Small intestine (tissue), 7 donors: ENCODE measurements around the gene ATF6. TPM values are rescaled to one million over a fixed set of nuclear protein-coding genes. Genes with fewer than 3 reads are reported as not detected.
"Not testable (repeated sequence)": the region's sequence is repeated elsewhere in the genome, so short reads cannot be mapped to it uniquely, and the experiment has no call there.

Source experiments
- DNase-seq, 2 donors: peaks; one replicate each; pipeline versions ENCODE4 v3.0.0 to v3.0.0-alpha.2; 2013
- FAIRE-seq: peaks from 2 replicates; lab custom pipeline; 2012; peaks lifted over from hg19 to GRCh38; lab: Jason Lieb, UNC
- H3K27ac ChIP-seq, 3 donors: one replicate each; pipeline ENCODE4 v1.5.1; 2013; ENCODE audit warnings: low read length in 2 of 3, mild to moderate bottlenecking in 2 of 3, control low read depth in 1 of 3, inconsistent platforms in 1 of 3, low read depth in 1 of 3, moderate library complexity in 1 of 3
- H3K27me3 ChIP-seq, 3 donors: one replicate each; pipeline ENCODE4 v1.6.1; 2013; ENCODE audit warnings: low read length in 3 of 3, inconsistent platforms in 1 of 3; ENCODE audit not compliant: control insufficient read depth in 3 of 3, insufficient read depth in 3 of 3
- H3K36me3 ChIP-seq, 3 donors: one replicate each; pipeline ENCODE4 v1.6.1; 2013; ENCODE audit warnings: low read length in 3 of 3, inconsistent platforms in 1 of 3, low read depth in 1 of 3, mild to moderate bottlenecking in 1 of 3, moderate library complexity in 1 of 3; ENCODE audit not compliant: control insufficient read depth in 3 of 3, insufficient read depth in 2 of 3
- H3K4me1 ChIP-seq, 3 donors: one replicate each; pipeline ENCODE4 v1.6.1; 2013; ENCODE audit warnings: low read length in 2 of 3, inconsistent platforms in 1 of 3, low read depth in 1 of 3, mild to moderate bottlenecking in 1 of 3, moderate library complexity in 1 of 3; ENCODE audit not compliant: control insufficient read depth in 3 of 3, insufficient read depth in 2 of 3
- H3K4me3 ChIP-seq, 3 donors: one replicate each; pipeline ENCODE4 v1.5.1; 2013; ENCODE audit warnings: low read length in 3 of 3, control low read depth in 1 of 3, inconsistent platforms in 1 of 3, low read depth in 1 of 3, mild to moderate bottlenecking in 1 of 3, moderate library complexity in 1 of 3
- H3K9me3 ChIP-seq, 2 donors: one replicate each; pipeline ENCODE4 v1.6.1; 2013; ENCODE audit warnings: low read depth in 1 of 2, low read length in 1 of 2; ENCODE audit not compliant: control insufficient read depth in 2 of 2, insufficient read depth in 1 of 2
- WGBS, 3 donors: extraction: QIAGEN DNeasy Blood & Tissue Kit; methylation state at CpG; one replicate each; pipeline ENCODE4 v1.1.7; 2013; 5-methylcytosine and 5-hydroxymethylcytosine counted together
- polyA plus RNA-seq, 4 donors: library from polyadenylated mRNA; stranded (reverse) in 3 of 4; unstranded in 1 of 4; fragments of 200-250 nt in 3 of 4; fragments of 120-200 nt in 1 of 4; gene quantifications; one replicate each; pipeline versions ENCODE4 v1.2.1 to v1.2.3, GENCODE V29; 2013
- donor health status: healthy with polysubstance abuse.
- donor health status: control.
- donor health status: control.
- donor health status: Bipolar disorder and iron deficiency.
- donor health status: healthy.

The ATF6 gene
- polyA plus RNA-seq, 4 donors = 2.7 to 19.6 (median 6.1) TPM

GRCh38 chr1:161723459-161724141 lies 42.5 kb upstream of the ATF6 start:
- H3K4me3 ChIP-seq = no peak overlapping the region
- no peak overlapping the region for H3K27ac ChIP-seq
- H3K36me3 ChIP-seq = no peaks in the 10 kb centered on the region
- peaks cover 0 to 45% (median 6%) of the 10 kb centered on the region in 3 donors for H3K27me3 ChIP-seq
- DNase-seq = peak in 1 of 2 donors; percentile 19
- 72 to 83% (median 74%) methylated on average over 8 of the region's 8 CpGs for WGBS, 3 donors
- no peak for FAIRE-seq
- H3K9me3 ChIP-seq = no peaks in the 10 kb centered on the region
- peaks cover 0 to 6% (median 0%) of the 10 kb centered on the region in 3 donors for H3K4me1 ChIP-seq

GRCh38 chr1:161725258-161725907 lies 40.7 kb upstream of the ATF6 start:
- H3K4me1 ChIP-seq, DNase-seq, H3K9me3 ChIP-seq, H3K36me3 ChIP-seq, FAIRE-seq: not testable (repeated sequence)
- WGBS, 3 donors = 47 to 54% (median 48%) methylated on average over 21 to 22 of the region's 22 CpGs
- Histone ChIP-seq H3K27me3 (peaks cover 0 to 46% (median 6%) of the 10 kb centered on the region in 3 donors), H3K27ac (peak overlapping the region in 1 of 3 donors; percentile 81), H3K4me3 (peak overlapping the region in 2 of 3 donors; percentile 67 to 71)

GRCh38 chr1:161725908-161726472 lies 40.1 kb upstream of the ATF6 start:
- no peak for FAIRE-seq
- WGBS, 3 donors = 1 to 3% (median 1%) methylated on average over 32 to 34 of the region's 34 CpGs
- H3K4me1 ChIP-seq = peaks cover 0 to 6% (median 0%) of the 10 kb centered on the region in 3 donors
- no peaks in the 10 kb centered on the region for H3K36me3 ChIP-seq
- DNase-seq = peak; percentile 5 to 69
- H3K27ac ChIP-seq = peak overlapping the region; percentile 65 to 81 (median 68)
- H3K27me3 ChIP-seq = peaks cover 3 to 46% (median 6%) of the 10 kb centered on the region in 3 donors
- peak overlapping the region; percentile 48 to 71 (median 67) for H3K4me3 ChIP-seq
- no peaks in the 10 kb centered on the region for H3K9me3 ChIP-seq

DNA sequence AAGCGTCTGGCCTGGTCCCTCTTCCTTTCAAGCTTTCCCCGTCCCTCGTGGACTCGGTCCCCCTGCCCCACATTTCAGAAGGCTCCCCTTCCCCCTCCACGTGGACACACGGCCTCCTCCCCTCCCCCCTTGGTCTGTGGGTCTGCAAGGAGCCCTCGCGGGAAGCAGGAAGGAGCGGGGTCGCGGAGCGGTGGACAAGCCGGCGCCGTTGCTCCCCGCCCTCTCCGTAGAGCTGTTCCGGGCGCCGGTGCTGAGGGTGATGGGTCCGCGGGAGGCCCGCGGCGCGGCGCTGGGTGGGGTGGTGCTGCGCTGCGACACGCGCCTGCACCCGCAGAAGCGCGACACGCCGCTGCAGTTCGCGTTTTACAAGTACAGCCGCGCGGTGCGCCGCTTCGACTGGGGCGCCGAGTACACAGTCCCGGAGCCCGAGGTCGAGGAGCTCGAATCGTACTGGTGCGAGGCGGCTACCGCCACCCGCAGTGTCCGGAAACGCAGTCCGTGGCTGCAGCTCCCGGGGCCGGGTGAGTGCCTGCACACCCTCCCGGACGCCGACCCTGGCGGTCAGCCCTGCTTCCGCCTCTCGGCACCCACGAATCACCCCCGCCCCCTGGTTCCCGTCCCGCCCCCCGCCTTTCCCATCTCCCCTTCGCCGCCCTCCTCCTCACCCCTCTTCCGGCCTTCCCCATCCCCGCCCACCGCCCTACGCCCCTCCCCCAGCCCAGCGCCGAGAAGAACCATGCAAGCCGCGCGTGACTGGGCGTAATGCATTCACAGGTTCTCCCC lies 39.5 kb upstream of the ATF6 start:
- FAIRE-seq = no peak
- Histone ChIP-seq H3K36me3 (no peaks in the 10 kb centered on the region), H3K4me1 (peaks cover 0 to 6% (median 0%) of the 10 kb centered on the region in 3 donors), H3K27ac (peak overlapping the region; percentile 68 to 83 (median 72)), H3K27me3 (peaks cover 3 to 43% (median 6%) of the 10 kb centered on the region in 3 donors), H3K4me3 (peak overlapping the region; percentile 48 to 71 (median 67)), H3K9me3 (no peaks in the 10 kb centered on the region)
- WGBS, 3 donors = 0 to 1% (median 0%) methylated on average over 50 to 83 of the region's 83 CpGs
- DNase-seq = peak; percentile 56 to 90

DNA sequence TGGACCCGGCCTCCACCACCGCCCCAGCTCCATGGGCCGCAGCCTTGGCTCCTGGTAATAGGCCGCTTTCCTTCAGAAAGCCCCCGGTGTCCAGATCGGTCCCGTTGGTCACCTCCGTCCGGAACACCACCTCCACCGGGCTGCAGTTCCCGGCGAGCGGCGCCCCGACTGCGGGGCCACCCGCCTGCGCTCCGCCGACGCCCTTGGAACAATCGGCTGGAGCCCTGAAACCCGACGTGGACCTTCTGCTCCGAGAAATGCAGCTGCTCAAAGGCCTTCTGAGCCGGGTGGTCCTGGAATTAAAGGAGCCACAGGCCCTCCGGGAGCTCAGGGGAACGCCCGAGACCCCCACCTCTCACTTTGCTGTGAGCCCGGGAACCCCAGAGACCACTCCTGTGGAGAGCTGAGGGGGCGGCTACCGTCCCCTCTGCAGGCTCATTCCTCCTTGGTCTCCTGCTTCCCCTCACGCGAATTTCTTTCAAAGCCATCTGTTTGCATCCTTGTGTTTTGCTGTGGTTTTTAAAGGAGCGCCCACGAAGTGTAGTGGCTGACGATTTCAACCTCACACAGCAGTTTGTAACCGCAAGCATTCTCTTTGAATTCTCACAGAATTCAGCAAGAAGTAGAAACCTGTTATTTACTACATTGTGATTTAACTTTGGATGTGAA lies 38.7 kb upstream of the ATF6 start:
- no peak for FAIRE-seq
- 4 to 8% (median 5%) methylated on average over 37 to 38 of the region's 38 CpGs for WGBS, 3 donors
- Histone ChIP-seq H3K27ac (peak overlapping the region; percentile 43 to 83 (median 72)), H3K4me1 (peaks cover 0 to 6% (median 0%) of the 10 kb centered on the region in 3 donors), H3K4me3 (peak overlapping the region; percentile 48 to 67 (median 61)), H3K9me3 (no peaks in the 10 kb centered on the region), H3K27me3 (peaks cover 3 to 41% (median 6%) of the 10 kb centered on the region in 3 donors), H3K36me3 (no peaks in the 10 kb centered on the region)
- peak in 1 of 2 donors; percentile 46 for DNase-seq

DNA sequence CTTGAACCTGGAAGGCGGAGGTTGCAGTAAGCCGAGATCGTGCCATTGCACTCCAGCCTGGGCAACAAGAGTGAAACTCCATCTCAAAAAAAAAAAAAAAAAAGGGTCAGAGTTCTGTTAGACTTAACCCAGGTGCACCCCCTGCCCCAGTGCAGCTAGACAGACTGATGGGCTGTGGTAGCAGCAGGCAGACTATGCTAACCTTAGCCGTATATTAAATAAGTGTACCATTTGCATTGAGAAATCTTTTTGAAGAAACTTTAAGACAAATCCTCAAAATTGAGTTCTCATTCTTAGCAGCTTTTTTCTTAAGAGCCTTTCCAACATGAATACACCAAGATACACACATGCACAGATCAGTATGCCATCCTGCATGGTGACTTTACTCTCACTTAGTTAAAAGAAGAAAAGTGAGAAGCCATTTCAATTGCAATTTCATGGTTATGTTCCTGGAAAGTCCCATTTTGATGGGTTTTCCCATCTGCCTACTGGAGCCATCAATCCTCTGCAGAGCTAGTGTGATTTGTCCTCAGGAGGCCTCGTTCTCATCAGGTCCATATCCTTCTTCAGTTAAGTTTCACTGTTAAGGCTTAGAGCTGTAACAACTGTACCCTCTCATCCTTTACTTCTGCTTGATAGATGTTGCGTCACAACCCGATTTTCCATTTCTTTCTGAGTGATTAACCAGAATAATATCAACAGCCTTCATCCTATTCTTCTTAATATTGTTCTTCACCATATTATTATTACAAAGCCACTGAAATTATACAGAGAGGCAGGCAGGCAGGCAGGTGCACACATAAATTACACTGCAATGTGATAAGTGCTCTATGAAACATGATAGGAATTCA lies 37.5 kb upstream of the ATF6 start:
- Histone ChIP-seq H3K27ac (no peak overlapping the region), H3K9me3 (no peaks in the 10 kb centered on the region), H3K27me3 (peaks cover 3 to 35% (median 6%) of the 10 kb centered on the region in 3 donors), H3K36me3 (no peaks in the 10 kb centered on the region), H3K4me1 (peaks cover 0 to 6% (median 0%) of the 10 kb centered on the region in 3 donors), H3K4me3 (no peak overlapping the region)
- WGBS, 3 donors = 67 to 87% (median 83%) methylated on average over 4 to 5 of the region's 7 CpGs
- FAIRE-seq = no peak
- no peak for DNase-seq

DNA sequence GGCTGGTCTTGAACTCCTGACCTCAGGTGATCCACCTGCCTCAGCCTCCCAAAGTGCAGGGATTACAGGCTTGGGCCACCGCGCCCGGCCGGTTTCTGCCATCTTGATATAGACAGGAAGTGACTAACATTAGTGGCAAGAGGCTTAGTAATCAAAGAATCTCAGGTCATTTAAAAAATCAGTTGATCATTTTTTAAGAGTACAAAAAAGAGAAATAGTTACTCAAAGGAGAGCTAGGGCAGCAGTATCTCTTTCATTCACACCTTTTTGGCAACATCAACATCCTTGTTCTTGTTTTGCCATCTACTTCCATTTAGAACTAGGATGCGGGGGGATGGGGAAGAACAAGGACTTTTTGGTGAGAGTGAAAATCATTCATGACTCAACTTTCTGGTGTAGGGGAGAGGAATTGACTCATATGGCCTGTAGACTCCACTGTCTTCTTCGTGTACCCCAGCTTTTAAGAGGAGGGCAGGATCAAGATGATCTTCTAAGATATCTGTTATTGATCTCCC lies 36.0 kb upstream of the ATF6 start:
- no peak overlapping the region for H3K4me3 ChIP-seq
- no peaks in the 10 kb centered on the region for H3K9me3 ChIP-seq
- peaks cover 3 to 29% (median 6%) of the 10 kb centered on the region in 3 donors for H3K27me3 ChIP-seq
- no peak for DNase-seq
- H3K4me1 ChIP-seq = peaks cover 0 to 6% (median 0%) of the 10 kb centered on the region in 3 donors
- FAIRE-seq = no peak
- no peaks in the 10 kb centered on the region for H3K36me3 ChIP-seq
- no peak overlapping the region for H3K27ac ChIP-seq
- WGBS, 3 donors = 54 to 73% (median 73%) methylated on average over 6 of the region's 6 CpGs
